ENCODE data around the gene CEACAM20.

GRCh38 chr19:44552324-44552723 is 22.8 kb upstream of the CEACAM20 start:
- no peak for TF ChIP-seq POLR2AphosphoS5 (IDR thresholded peaks at IDR 0.05; ENCODE audit: low read depth, low read length)
- no peak for TF ChIP-seq SIN3A (IDR thresholded peaks at IDR 0.05; ENCODE audit: borderline replicate concordance, insufficient read depth, low read length)
